Measurements from ENCODE around the gene RNASE1. TPM values are rescaled to one million over a fixed set of nuclear protein-coding genes. Genes with fewer than 3 reads are reported as not detected.

Gene RNASE1
- total RNA-seq, 6 experiments from 2014 or later, result not detected

- DNase-seq, result no peak
- no peak overlapping the region for H3K27ac Mint-ChIP-seq
- no peaks in the 10 kb centered on the region for H3K9me3 Mint-ChIP-seq
- H3K36me3 Mint-ChIP-seq (ENCODE audit: low read depth), result no peaks in the 10 kb centered on the region
- TF ChIP-seq CTCF (IDR thresholded peaks at IDR 0.05), result no peak
- H3K4me1 Mint-ChIP-seq (ENCODE audit: low read depth), result no peaks in the 10 kb centered on the region
- peaks cover 9% of the 10 kb centered on the region for H3K27me3 Mint-ChIP-seq (ENCODE audit: insufficient read depth)
- no peak overlapping the region for H3K4me3 Mint-ChIP-seq
Observed at GRCh38 chr14:20791187-20791586, 11.5 kb downstream of the RNASE1 start.

- no peak overlapping the region for H3K27ac Mint-ChIP-seq
- H3K4me3 Mint-ChIP-seq, result no peak overlapping the region
- DNase-seq, result no peak
- no peaks in the 10 kb centered on the region for H3K4me1 Mint-ChIP-seq (ENCODE audit: low read depth)
- H3K36me3 Mint-ChIP-seq (ENCODE audit: low read depth), result no peaks in the 10 kb centered on the region
- no peak for TF ChIP-seq CTCF (IDR thresholded peaks at IDR 0.05)
- H3K27me3 Mint-ChIP-seq (ENCODE audit: insufficient read depth), result peaks cover 11% of the 10 kb centered on the region
- no peaks in the 10 kb centered on the region for H3K9me3 Mint-ChIP-seq
Observed at GRCh38 chr14:20790464-20791116, 12.1 kb downstream of the RNASE1 start.

GRCh38 chr14:20789230-20789813 lies 13.3 kb downstream of the RNASE1 start:
- Mint-ChIP-seq H3K4me1 (ENCODE audit: low read depth) (no peaks in the 10 kb centered on the region), H3K9me3 (no peaks in the 10 kb centered on the region), H3K27me3 (ENCODE audit: insufficient read depth) (peaks cover 11% of the 10 kb centered on the region), H3K27ac (no peak overlapping the region), H3K4me3 (no peak overlapping the region), H3K36me3 (ENCODE audit: low read depth) (no peaks in the 10 kb centered on the region)
- DNase-seq, result no peak
- TF ChIP-seq CTCF (IDR thresholded peaks at IDR 0.05), result no peak

- H3K9me3 Mint-ChIP-seq, result no peaks in the 10 kb centered on the region
- no peaks in the 10 kb centered on the region for H3K4me1 Mint-ChIP-seq (ENCODE audit: low read depth)
- H3K36me3 Mint-ChIP-seq (ENCODE audit: low read depth), result no peaks in the 10 kb centered on the region
- no peak overlapping the region for H3K4me3 Mint-ChIP-seq
- TF ChIP-seq CTCF (IDR thresholded peaks at IDR 0.05), result no peak
- DNase-seq, result no peak
- peaks cover 2% of the 10 kb centered on the region for H3K27me3 Mint-ChIP-seq (ENCODE audit: insufficient read depth)
- no peak overlapping the region for H3K27ac Mint-ChIP-seq
Observed at GRCh38 chr14:20787025-20787424, 15.6 kb downstream of the RNASE1 start.

GRCh38 chr14:20782280-20782890 lies 20.3 kb downstream of the RNASE1 start:
- Mint-ChIP-seq H3K27ac (no peak overlapping the region), H3K36me3 (ENCODE audit: low read depth) (no peaks in the 10 kb centered on the region), H3K4me1 (ENCODE audit: low read depth) (no peaks in the 10 kb centered on the region), H3K9me3 (no peaks in the 10 kb centered on the region), H3K27me3 (ENCODE audit: insufficient read depth) (peaks cover 6% of the 10 kb centered on the region), H3K4me3 (no peak overlapping the region)
- no peak for DNase-seq
- TF ChIP-seq CTCF (IDR thresholded peaks at IDR 0.05), result no peak

Measured in HFFc6 (cell line).